PC-9 (cell line): Measurements from ENCODE around the gene CDH10.

Experiments used
- EZH2 ChIP-seq: fragments of 200-600 bp; sonication (generic); IDR thresholded peaks from 2 replicates; pipeline ENCODE4 v1.8.0; 2017; ENCODE audit warnings: antibody characterized with exemption, low read depth
- TF ChIP-seq, protein P1 (sequence below): fragments of 200-600 bp; sonication (generic); conservative IDR thresholded peaks from 2 replicates; pipeline ENCODE4 v1.6.1; 2017; ENCODE audit warnings: mixed run types, antibody characterized with exemption, mild to moderate bottlenecking, moderate library complexity

DNA sequence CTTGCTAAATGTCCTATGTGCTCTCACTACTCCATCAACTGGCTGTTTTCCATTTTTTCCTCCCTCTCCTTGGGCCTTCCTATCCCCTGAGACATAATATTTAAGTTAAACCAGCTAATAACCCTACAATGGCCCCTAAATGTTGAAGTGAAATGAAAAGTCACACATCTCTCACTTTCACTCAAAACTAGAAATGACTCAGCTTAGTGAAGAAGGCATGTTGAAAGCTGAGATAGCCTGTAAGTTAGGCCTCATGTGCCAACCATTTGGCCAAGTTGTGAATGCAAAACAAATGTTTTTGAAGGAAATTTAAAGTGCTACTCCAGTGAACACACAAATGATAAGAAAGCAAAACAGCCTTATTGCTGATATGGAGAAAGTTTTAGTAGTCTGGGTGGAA is 48.8 kb upstream of the CDH10 start:
- TF ChIP-seq, protein P1, sequence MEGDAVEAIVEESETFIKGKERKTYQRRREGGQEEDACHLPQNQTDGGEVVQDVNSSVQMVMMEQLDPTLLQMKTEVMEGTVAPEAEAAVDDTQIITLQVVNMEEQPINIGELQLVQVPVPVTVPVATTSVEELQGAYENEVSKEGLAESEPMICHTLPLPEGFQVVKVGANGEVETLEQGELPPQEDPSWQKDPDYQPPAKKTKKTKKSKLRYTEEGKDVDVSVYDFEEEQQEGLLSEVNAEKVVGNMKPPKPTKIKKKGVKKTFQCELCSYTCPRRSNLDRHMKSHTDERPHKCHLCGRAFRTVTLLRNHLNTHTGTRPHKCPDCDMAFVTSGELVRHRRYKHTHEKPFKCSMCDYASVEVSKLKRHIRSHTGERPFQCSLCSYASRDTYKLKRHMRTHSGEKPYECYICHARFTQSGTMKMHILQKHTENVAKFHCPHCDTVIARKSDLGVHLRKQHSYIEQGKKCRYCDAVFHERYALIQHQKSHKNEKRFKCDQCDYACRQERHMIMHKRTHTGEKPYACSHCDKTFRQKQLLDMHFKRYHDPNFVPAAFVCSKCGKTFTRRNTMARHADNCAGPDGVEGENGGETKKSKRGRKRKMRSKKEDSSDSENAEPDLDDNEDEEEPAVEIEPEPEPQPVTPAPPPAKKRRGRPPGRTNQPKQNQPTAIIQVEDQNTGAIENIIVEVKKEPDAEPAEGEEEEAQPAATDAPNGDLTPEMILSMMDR: no peak
- no peak for TF ChIP-seq EZH2
